Thoracic aorta (tissue), 2 donors: ENCODE measurements around the gene MUC4. TPM values are rescaled to one million over a fixed set of nuclear protein-coding genes. Genes with fewer than 3 reads are reported as not detected.

Experiments used
- ATAC-seq: fragments of 150-250 bp; one replicate; pipeline ENCODE4 v1.8.0; 2017; ENCODE audit warnings: low read depth; ENCODE audit not compliant: insufficient number of reproducible peaks, low FRiP score
- DNase-seq: peaks from one replicate; pipeline ENCODE4 v3.0.0-alpha.2; 2020; ENCODE audit warnings: low spot score
- H3K27ac ChIP-seq, 2 donors: fragments of 200-600 bp; sonication (generic); 1 replicate in 1 of 2; 2 replicates in 1 of 2; pipeline ENCODE4 v1.5.1; 2016; ENCODE audit warnings: mild to moderate bottlenecking in 2 of 2, moderate library complexity in 2 of 2
- H3K27me3 ChIP-seq: fragments of 200-600 bp; sonication (generic); replicated peaks from 2 replicates; pipeline ENCODE4 v1.6.0; 2016; ENCODE audit warnings: mild to moderate bottlenecking; ENCODE audit not compliant: insufficient read depth
- H3K36me3 ChIP-seq: fragments of 200-600 bp; sonication (generic); one replicate; pipeline ENCODE4 v1.5.1; 2016
- H3K4me1 ChIP-seq, 2 donors: fragments of 200-600 bp; sonication (generic); 1 replicate in 1 of 2; 2 replicates in 1 of 2; pipeline versions ENCODE4 v1.5.1 to v1.6.0; 2016; ENCODE audit warnings: low read depth in 2 of 2, mild to moderate bottlenecking in 1 of 2; ENCODE audit not compliant: control insufficient read depth in 1 of 2
- H3K4me3 ChIP-seq: fragments of 200-600 bp; sonication (generic); 2 replicates; pipeline ENCODE4 v1.5.1; 2016; ENCODE audit warnings: mild to moderate bottlenecking
- H3K9me3 ChIP-seq: fragments of 200-600 bp; sonication (generic); 2 replicates; pipeline ENCODE4 v1.5.1; 2016
- CTCF ChIP-seq: fragments of 200-600 bp; sonication (generic); IDR thresholded peaks from one replicate; pipeline ENCODE4 v1.5.1; 2019; ENCODE audit warnings: antibody characterized with exemption
- total RNA-seq, 2 donors: library from RNA; depleted of rRNA; stranded (reverse); fragments of >200 nt; gene quantifications; one replicate each; pipeline versions ENCODE4 v1.1.0 to v1.2.3, GENCODE V29; 2016

Gene MUC4
- total RNA-seq, 2 donors from 2014 or later, result not detected

- H3K36me3 ChIP-seq, result no peaks in the 10 kb centered on the region
- no peak overlapping the region for H3K27ac ChIP-seq
- H3K4me1 ChIP-seq, result no peaks in the 10 kb centered on the region
- TF ChIP-seq CTCF, result no peak
- no peaks in the 10 kb centered on the region for H3K27me3 ChIP-seq
- no peaks in the 10 kb centered on the region for H3K9me3 ChIP-seq
- DNase-seq (no peak), ATAC-seq (no peak)
- H3K4me3 ChIP-seq, result no peak overlapping the region
These were observed 45.1 kb downstream of the MUC4 start for GRCh38 chr3:195766671-195767070.

DNA sequence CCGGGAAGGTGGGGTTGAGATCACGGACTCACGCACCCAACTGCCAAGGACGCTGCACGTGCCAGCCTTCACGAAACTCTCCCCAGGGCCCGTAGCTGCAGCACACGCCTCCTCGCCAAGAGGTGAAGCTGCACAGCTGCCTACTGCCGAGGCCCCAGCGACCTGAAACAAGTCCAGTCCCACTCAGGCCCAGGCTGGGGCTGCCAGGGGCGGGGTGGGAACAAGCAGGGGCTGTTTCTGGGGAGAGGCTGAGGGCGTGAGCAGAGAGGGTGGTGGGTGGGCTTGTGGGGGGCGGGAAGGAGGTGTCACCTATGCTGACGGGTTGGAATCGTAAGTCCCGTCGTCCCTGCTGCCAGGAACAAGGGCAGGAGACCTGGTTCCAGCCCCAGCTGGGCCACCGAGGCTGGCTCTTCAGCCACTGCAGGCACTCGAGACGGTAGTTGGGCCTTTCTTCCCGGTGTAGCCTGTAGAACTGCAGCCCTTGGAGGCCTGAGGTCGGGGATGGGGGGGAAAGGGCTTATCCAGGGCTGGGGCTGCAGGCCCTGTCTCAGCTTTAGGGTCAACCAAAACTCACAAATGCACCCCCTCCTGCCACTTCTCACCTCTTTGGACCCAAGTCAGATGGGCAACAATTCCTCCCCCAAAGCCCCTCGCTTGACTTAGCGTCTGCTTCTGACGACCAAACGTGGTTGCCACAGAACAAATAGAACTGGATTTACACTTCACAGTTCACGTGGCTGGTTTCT is 46.6 kb downstream of the MUC4 start:
- Histone ChIP-seq H3K4me3 (no peak overlapping the region), H3K9me3 (no peaks in the 10 kb centered on the region), H3K4me1 (no peaks in the 10 kb centered on the region), H3K27ac (no peak overlapping the region), H3K27me3 (no peaks in the 10 kb centered on the region), H3K36me3 (no peaks in the 10 kb centered on the region)
- TF ChIP-seq CTCF, result no peak
- ATAC-seq (no peak), DNase-seq (no peak)

DNA sequence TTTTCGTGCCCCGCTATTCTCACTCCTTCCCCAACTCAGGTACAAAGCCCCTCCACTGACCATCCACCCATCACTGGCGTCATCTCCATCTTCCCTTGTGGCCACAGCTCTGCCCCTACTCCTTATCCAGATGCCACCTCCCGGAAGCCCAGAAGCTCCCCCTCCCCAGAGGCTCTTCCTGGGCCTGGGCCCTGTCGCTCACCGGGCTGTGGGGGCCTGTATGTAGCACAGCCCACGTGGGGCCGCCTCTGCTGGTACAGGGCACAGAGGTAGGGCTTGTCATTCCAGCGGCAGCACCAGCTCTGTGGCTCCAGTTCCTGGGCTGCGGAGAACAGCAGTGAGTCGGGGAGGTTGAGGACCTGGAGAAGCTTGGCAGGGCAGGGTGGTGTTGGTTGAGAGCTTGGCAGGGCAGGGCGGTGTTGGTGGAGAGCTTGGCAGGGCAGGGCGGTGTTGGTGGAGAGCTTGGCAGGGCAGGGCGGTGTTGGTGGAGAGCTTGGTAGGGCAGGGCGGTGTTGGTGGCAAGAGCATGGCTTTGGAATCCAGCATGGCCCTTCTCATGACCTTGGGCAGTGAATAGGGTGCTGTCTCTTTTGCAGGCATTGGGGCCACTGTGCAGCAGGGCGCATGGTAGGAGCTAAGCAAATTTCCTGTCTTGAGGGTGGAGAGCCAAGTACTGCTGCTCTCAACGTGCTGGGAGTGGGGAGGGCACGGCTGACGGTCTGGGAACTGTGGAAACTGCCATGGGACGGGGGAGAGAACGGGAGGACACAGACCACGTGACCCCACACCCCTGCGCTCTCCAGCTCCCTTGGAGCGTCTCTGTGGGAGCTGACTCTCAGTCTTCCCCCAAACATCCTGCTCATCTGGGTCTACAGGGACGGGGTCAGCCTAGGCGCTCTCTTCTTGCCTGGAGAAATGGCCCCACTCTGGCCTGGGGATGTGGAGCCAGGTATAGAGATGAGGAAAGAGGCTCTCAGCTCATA is 47.6 kb downstream of the MUC4 start:
- Histone ChIP-seq H3K27me3 (no peaks in the 10 kb centered on the region), H3K9me3 (no peaks in the 10 kb centered on the region), H3K4me1 (no peaks in the 10 kb centered on the region), H3K36me3 (no peaks in the 10 kb centered on the region), H3K27ac (no peak overlapping the region), H3K4me3 (no peak overlapping the region)
- ATAC-seq (no peak), DNase-seq (no peak)
- TF ChIP-seq CTCF, result no peak

DNA sequence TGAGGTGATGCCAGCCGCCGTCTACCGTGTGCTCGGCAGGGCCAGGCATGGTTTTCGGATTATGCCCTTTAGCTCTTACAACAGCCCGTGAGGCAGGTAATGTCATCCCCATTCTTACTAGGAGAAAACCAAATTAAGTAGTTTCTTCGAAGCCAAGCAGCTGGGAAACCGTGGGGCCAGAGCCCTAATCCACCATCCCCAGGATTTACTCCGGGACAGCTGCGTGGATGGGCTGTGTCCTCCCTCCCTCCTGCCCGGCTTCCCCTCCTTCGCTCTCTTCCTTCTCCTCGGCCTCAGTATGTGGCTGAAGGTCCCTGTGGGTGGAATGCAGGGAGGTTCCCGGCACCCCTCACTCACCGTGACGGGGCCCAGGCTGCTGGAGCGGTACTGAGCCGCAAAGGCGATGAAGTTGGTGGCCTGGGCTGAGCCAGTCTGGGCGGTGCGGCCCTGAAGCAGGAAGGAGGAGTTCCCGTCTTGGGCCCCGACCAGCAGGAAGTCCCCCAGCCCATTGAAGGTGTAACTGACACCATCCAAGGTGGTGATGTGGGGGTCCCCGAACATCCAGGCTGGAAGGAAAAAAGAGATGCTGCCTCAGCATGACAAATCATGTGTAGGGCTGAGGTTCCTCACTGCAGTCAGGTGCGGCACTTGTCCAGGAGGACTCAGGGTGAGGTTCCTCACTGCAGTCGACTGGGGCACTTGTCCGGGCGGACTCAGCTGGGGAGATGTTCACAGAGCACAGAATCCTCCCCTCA is 48.5 kb downstream of the MUC4 start:
- Histone ChIP-seq H3K27ac (no peak overlapping the region), H3K4me3 (no peak overlapping the region), H3K9me3 (no peaks in the 10 kb centered on the region), H3K4me1 (no peaks in the 10 kb centered on the region), H3K36me3 (no peaks in the 10 kb centered on the region), H3K27me3 (no peaks in the 10 kb centered on the region)
- ATAC-seq (no peak), DNase-seq (no peak)
- no peak for TF ChIP-seq CTCF
